Tibial nerve (tissue), 4 donors: ENCODE measurements around the gene ARHGAP1. TPM values are rescaled to one million over a fixed set of nuclear protein-coding genes. Genes with fewer than 3 reads are reported as not detected.

ENCODE experiments used
- DNase-seq, 2 donors: peaks; one replicate each; pipeline ENCODE4 v3.0.0-alpha.2; 2019; ENCODE audit warnings: low spot score in 2 of 2
- H3K27ac ChIP-seq, 4 donors: fragments of 200-600 bp; sonication (generic) in 3 of 4; one replicate each; pipeline ENCODE4 v1.5.1; 2017 to 2019; ENCODE audit warnings: mild to moderate bottlenecking in 1 of 4
- H3K27me3 ChIP-seq, 2 donors: fragments of 200-600 bp; sonication (generic) in 1 of 2; one replicate each; pipeline versions ENCODE4 v1.5.1 to v1.6.0; 2017 to 2019
- H3K36me3 ChIP-seq, 3 donors: fragments of 200-600 bp; sonication (generic); one replicate each; pipeline ENCODE4 v1.5.1; 2018 to 2019
- H3K4me1 ChIP-seq, 4 donors: fragments of 200-600 bp; sonication (generic) in 3 of 4; one replicate each; pipeline ENCODE4 v1.5.1; 2017 to 2019
- H3K4me3 ChIP-seq, 4 donors: fragments of 200-600 bp; sonication (generic) in 3 of 4; one replicate each; pipeline ENCODE4 v1.5.1; 2017 to 2019; ENCODE audit warnings: mild to moderate bottlenecking in 1 of 4, moderate library complexity in 1 of 4
- H3K9me3 ChIP-seq, 4 donors: fragments of 200-600 bp; sonication (generic) in 3 of 4; one replicate each; pipeline ENCODE4 v1.5.1; 2017 to 2019
- EP300 ChIP-seq, 2 donors: sonication (generic); formaldehyde crosslinking; IDR thresholded peaks; one replicate each; pipeline ENCODE4 v1.6.1; 2017; ENCODE audit warnings: antibody characterized with exemption in 2 of 2, mild to moderate bottlenecking in 1 of 2
- POLR2A ChIP-seq, 2 donors: fragments of 450-650 bp; IDR thresholded peaks; one replicate each; pipeline ENCODE4 v1.6.1; 2017; ENCODE audit warnings: antibody characterized with exemption in 2 of 2, mild to moderate bottlenecking in 2 of 2, moderate library complexity in 2 of 2
- WGBS, 2 donors: methylation state at CpG; one replicate each; pipeline ENCODE4 v1.1.5; 2018; 5-methylcytosine and 5-hydroxymethylcytosine counted together
- total RNA-seq, 4 donors: library from RNA; depleted of rRNA; stranded (reverse); fragments of >200 nt; gene quantifications; one replicate each; pipeline ENCODE4 v1.1.0, GENCODE V29; 2016
- TF ChIP-seq, protein P1 (sequence below), 5 experiments: fragments of 200-600 bp in 3 of 5; fragments of 450-650 bp in 2 of 5; sonication (generic) in 3 of 5; IDR thresholded peaks; one replicate each; pipeline ENCODE4 v1.5.1; 2016 to 2019; ENCODE audit warnings: antibody characterized with exemption in 5 of 5, mild to moderate bottlenecking in 3 of 5, moderate library complexity in 2 of 5

ARHGAP1 gene
- total RNA-seq, 4 donors from 2014 or later: 47.9 to 83.0 (median 59.8) TPM

DNA sequence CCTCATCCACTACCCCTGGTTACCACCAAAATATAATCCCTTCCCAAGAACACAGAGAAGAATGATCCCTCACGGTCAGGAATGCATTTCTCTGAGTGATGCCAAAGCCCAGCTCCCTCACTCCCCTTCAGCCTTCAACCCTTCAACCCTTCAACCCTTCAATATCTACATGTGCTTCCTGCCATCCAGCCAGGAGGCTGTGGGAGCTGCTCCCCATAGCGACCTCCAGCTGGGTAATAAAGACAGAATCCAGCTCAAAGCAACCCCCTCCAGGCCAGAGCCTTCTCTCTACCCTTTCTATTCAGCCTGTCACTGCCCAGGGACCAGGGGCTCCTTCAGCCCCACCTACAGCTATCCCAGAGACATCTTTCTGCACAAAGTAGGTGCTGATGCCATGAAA lies 2.7 kb downstream of the ARHGAP1 start:
- H3K27me3 ChIP-seq: no peaks in the 10 kb centered on the region
- H3K36me3 ChIP-seq: peaks cover 2 to 51% (median 24%) of the 10 kb centered on the region in 3 donors
- H3K27ac ChIP-seq: peak overlapping the region in 2 of 4 donors; percentile 50 to 91
- DNase-seq: no peak
- no peak overlapping the region for H3K4me3 ChIP-seq
- no peaks in the 10 kb centered on the region for H3K9me3 ChIP-seq
- WGBS, 2 donors: 49 to 51% methylated on average over 2 of the region's 2 CpGs
- peaks cover 0 to 75% (median 45%) of the 10 kb centered on the region in 4 donors for H3K4me1 ChIP-seq
- no peak for TF ChIP-seq POLR2A (IDR thresholded peaks at IDR 0.05)
- TF ChIP-seq, protein P1, sequence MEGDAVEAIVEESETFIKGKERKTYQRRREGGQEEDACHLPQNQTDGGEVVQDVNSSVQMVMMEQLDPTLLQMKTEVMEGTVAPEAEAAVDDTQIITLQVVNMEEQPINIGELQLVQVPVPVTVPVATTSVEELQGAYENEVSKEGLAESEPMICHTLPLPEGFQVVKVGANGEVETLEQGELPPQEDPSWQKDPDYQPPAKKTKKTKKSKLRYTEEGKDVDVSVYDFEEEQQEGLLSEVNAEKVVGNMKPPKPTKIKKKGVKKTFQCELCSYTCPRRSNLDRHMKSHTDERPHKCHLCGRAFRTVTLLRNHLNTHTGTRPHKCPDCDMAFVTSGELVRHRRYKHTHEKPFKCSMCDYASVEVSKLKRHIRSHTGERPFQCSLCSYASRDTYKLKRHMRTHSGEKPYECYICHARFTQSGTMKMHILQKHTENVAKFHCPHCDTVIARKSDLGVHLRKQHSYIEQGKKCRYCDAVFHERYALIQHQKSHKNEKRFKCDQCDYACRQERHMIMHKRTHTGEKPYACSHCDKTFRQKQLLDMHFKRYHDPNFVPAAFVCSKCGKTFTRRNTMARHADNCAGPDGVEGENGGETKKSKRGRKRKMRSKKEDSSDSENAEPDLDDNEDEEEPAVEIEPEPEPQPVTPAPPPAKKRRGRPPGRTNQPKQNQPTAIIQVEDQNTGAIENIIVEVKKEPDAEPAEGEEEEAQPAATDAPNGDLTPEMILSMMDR (IDR thresholded peaks at IDR 0.05): no peak
- no peak for TF ChIP-seq EP300 (IDR thresholded peaks at IDR 0.05)

DNA sequence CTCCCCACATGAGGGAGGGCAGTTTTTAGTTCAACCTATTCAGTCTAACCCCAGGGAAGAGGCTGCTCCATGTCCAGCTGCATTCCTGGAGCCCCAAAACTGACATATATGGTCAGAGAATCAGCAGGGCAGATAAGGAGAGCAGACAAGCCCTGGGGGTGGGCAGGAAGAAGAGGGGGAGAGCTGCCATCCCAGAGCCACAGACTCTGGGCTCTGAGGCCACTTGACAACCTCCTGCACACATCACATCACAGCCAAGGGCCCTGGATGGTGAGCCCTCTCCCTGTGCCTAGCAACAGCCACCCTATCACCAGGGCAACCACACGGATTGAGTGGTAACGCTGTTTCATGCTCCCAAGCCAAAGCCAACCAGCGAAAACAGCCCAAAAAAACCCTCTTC lies 3.1 kb downstream of the ARHGAP1 start:
- TF ChIP-seq POLR2A (IDR thresholded peaks at IDR 0.05) (no peak), EP300 (IDR thresholded peaks at IDR 0.05) (no peak)
- TF ChIP-seq, protein P1 (IDR thresholded peaks at IDR 0.05): no peak
- H3K4me1 ChIP-seq: peaks cover 0 to 71% (median 42%) of the 10 kb centered on the region in 4 donors
- H3K9me3 ChIP-seq: no peaks in the 10 kb centered on the region
- peak overlapping the region in 2 of 4 donors; percentile 50 to 91 for H3K27ac ChIP-seq
- no peak overlapping the region for H3K4me3 ChIP-seq
- H3K27me3 ChIP-seq: no peaks in the 10 kb centered on the region
- WGBS, 2 donors: 48 to 54% methylated on average over 3 of the region's 3 CpGs
- peaks cover 2 to 51% (median 21%) of the 10 kb centered on the region in 3 donors for H3K36me3 ChIP-seq
- no peak for DNase-seq

DNA sequence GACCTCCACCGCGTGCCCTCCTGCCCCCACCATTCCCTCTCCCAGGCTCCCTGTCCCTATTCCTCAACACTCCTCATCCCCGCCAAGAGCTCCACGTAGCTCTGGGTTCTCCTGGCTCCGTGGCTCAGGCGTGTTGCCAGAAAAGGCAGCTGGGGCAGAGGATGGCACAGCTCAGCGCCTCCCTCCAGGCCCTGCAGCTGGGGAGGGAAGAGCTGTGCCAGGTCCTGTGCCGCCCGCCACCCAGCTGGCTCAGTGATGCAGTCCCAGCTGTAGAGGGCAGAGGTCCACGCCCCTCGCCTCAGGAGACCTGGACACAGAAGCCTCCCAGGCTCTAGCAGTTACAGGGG lies 4.2 kb downstream of the ARHGAP1 start:
- H3K27me3 ChIP-seq: no peaks in the 10 kb centered on the region
- TF ChIP-seq EP300 (IDR thresholded peaks at IDR 0.05) (no peak), POLR2A (IDR thresholded peaks at IDR 0.05) (no peak)
- TF ChIP-seq, protein P1 (IDR thresholded peaks at IDR 0.05): no peak
- peak overlapping the region in 2 of 4 donors; percentile 29 to 43 for H3K27ac ChIP-seq
- no peak for DNase-seq
- WGBS, 2 donors: 86% methylated on average over 11 of the region's 11 CpGs
- no peaks in the 10 kb centered on the region for H3K9me3 ChIP-seq
- no peak overlapping the region for H3K4me3 ChIP-seq
- H3K36me3 ChIP-seq: peaks cover 2 to 61% (median 26%) of the 10 kb centered on the region in 3 donors
- H3K4me1 ChIP-seq: peaks cover 0 to 61% (median 32%) of the 10 kb centered on the region in 4 donors

DNA sequence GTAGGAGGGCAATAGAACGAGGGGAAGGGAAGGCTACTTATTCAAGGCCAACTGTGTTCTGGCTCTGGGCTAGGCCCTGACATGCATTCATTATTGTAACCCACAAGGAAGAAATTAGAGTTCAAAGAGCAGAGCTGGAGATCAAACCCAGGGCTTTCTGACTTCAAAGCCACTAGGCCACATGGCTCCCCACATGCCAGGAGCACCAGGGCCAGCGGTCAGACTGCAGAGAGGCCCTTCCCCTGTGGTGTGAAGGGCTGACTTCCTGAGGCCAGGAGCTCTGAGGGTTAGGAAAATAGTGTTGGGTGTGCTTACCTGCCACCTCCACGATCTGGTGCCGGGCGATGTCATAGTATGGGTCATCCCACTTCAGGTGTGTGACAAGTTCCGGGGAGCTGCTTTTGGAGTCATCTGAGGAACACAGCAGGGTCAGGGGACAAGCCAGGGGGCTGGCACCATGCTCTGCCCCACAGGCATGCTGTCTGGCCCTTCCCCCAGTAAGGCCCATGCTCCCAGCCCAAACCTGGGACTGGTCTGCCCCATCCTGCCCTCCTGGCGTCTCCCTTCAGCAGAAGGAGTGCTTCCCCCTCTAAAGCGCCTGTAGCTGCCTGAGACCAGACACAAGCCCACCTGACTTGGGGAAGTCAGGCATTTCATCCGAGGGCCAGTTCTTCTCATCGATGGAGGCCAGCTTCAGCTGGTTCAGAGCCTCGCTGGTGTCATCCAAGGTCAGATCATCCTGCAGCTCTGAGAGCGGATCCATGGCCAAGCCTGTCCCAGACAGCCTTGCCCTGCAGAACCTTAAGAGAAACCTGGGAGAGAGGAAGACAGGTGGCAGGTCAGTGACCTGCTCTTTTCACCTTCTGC lies 4.8 kb downstream of the ARHGAP1 start:
- no peak for DNase-seq
- no peaks in the 10 kb centered on the region for H3K27me3 ChIP-seq
- WGBS, 2 donors: 80 to 84% methylated on average over 10 to 12 of the region's 12 CpGs
- peaks cover 2 to 67% (median 26%) of the 10 kb centered on the region in 3 donors for H3K36me3 ChIP-seq
- H3K4me1 ChIP-seq: peaks cover 0 to 61% (median 32%) of the 10 kb centered on the region in 4 donors
- H3K9me3 ChIP-seq: no peaks in the 10 kb centered on the region
- H3K27ac ChIP-seq: peak overlapping the region in 2 of 4 donors; percentile 29 to 64
- TF ChIP-seq EP300 (IDR thresholded peaks at IDR 0.05) (no peak), POLR2A (IDR thresholded peaks at IDR 0.05) (no peak)
- TF ChIP-seq, protein P1 (IDR thresholded peaks at IDR 0.05): no peak
- H3K4me3 ChIP-seq: no peak overlapping the region

DNA sequence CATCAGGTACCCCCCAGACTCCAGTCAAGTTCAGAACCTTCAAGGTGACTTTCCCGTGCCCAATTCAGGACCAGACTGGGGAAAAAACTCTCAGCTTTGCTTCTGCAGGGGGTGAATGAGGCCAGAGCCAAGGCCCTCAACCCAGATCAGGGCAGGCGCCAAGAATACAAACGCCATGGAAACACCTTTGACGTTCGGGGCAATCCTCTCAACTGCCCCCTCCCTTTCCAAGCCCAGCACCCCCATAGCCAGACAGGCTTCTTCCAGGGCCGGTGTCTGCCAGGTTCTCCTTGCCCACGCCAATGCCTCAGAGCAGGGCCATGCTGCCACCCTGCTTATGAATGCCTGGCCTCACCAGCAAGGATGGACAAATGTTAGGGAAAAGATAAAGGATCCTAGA lies 5.8 kb downstream of the ARHGAP1 start:
- no peak for DNase-seq
- no peaks in the 10 kb centered on the region for H3K27me3 ChIP-seq
- H3K4me1 ChIP-seq: peaks cover 0 to 59% (median 32%) of the 10 kb centered on the region in 4 donors
- TF ChIP-seq, protein P1 (IDR thresholded peaks at IDR 0.05): no peak
- TF ChIP-seq EP300 (IDR thresholded peaks at IDR 0.05) (no peak), POLR2A (IDR thresholded peaks at IDR 0.05) (no peak)
- peaks cover 2 to 77% (median 26%) of the 10 kb centered on the region in 3 donors for H3K36me3 ChIP-seq
- WGBS, 2 donors: 76 to 83% methylated on average over 5 to 7 of the region's 7 CpGs
- no peaks in the 10 kb centered on the region for H3K9me3 ChIP-seq
- H3K27ac ChIP-seq: peak overlapping the region in 2 of 4 donors; percentile 58 to 64
- no peak overlapping the region for H3K4me3 ChIP-seq
